CD4-positive, alpha-beta T cell treated with Interleukin-6 at 100 ng/mL for 8 hours (primary cell): ENCODE results near the gene OLA1.

Experiments used
- DNase-seq: peaks from one replicate; pipeline ENCODE4 v3.0.0-alpha.2; 2020; ENCODE audit warnings: mixed read lengths, low spot score

OLA1 gene

DNA sequence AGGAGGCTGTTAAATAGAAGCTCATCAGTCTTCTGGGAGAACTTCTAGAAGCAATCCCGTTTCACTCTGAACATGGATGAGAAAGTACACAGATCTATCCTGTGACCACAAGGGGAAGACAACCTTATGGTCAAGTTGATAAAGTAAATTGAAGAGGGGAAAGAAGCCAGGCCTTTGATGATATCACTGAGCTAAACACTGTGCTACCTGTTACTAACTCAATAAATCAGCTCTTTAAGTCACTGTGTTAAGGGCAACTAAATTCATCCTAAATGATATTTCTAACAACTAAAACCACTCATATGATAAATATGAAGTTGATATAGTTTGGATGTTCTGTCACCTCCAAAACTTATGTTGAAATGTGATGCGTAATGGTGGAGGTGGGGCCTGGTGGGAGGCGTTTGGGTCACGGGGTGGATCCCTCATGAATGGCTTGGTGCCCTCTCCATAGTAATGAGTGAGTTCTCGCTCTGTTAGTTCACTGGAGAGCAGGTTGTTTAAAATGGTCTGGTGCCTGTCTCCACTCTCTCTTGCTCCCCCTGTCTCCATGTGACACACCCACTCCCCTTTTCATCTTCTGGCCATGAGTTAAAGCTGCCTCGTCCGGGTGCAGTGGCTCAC is 23.6 kb downstream of the OLA1 start:
- no peak for DNase-seq

DNA sequence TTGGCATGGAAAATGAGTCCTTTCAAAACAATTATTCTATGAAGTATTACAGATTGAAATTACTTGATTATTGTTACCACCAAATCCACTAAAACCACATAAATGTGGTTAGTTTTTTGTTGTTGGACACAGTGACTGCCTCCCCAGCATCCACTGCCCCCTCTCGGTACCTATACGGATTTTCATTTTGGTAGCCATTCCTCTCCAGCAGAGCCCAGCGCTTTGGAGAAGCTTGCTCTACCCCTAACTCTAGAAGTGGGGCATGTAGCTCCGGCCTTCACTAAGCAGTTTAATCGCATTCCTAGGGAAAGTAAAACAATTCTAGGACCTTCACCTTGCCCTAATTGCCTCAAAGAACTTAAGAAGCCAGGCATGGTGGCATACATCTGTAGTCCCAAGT is 24.2 kb downstream of the OLA1 start:
- DNase-seq, result no peak

DNA sequence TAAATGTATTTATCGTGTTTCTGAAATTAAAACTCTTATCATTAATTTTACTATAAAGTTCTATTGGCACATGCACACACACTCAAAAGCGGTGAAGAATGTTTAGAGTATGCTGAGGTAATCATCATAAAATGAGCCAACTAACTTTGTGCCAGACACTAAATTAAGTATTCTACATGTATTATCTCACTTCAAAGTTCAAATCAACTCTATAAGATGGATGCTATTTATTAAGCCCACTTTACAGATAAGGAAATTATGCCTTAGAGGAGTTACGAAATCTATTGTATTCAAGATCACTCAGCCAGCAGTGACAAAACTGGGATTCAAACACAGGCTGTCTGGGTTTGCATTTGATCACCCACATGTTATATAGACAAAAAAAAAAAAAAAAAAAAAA is 24.9 kb downstream of the OLA1 start:
- DNase-seq, result no peak

DNA sequence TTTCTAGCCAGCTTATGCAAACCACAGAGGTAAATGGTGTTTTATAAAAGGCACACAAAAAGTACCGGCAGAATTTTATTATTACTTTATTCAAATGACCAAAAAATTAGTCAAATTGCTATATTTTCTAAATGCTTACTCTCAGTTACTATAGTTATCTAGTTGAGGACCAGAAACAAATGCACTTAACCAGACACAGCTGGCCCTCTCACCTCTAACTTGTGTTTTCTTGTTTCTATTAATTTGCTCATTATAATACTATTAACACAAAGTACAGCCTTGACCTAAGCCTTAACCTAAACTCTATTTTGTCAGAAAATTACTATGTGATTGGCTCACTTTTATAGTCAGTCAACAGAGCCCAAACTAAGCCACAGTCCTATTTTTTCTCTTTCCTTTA is 26.2 kb downstream of the OLA1 start:
- DNase-seq, result no peak

DNA sequence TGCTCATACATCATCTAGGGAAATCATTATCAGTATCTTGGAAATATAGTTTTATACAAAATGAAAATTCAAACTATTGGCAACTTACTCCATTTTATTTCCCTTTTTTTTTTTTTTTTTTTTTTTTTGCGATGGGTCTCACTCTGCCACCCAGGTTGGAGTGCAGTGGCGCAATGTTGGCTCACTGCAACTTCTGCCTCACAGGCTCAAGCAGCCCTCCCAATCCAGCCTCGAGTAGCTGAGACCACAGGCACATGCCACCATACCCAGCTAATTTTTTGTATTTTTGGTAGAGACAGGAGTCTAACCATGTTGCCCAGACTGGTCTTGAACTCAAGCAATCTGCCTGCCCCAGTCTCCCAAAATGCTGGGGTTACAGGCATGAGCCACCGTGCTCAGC is 29.0 kb downstream of the OLA1 start:
- DNase-seq, result no peak

DNA sequence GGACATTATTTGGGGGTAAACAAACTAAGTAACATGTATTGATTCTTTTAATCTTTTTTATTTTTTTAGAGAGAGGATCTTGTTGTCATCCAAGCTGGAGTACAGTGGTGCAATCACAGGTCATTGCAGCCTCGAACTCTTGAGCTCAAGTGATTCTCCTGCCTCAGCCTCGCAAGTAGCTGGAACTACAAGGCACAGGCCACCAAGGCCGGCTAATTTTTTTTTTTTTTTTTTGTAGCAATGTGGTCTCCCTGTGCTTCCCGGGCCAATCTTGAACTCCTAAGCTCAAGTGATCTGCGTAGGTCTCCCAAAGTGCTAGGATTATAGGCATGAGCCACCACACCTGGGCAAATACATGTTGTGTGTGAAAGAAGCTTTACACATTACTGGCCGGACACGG is 29.6 kb downstream of the OLA1 start:
- no peak for DNase-seq

DNA sequence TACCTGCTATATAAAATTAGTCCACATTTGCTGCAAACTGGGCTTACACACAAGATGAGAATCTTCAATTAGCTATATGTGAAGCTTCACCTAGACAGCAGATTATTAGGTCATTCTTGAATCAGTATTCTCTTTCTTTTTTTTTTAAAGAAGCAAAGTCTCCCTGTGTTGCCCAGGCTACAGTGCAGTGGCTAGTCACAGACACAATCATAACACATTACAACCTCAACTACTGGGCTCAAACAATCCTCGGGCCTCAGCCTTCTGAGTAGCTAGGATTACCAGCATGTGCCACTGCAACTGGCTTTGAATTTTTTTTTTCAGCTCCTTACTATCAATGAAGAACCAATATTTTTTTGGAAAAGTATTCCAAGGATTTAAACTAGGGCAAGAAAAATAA is 30.5 kb downstream of the OLA1 start:
- no peak for DNase-seq

DNA sequence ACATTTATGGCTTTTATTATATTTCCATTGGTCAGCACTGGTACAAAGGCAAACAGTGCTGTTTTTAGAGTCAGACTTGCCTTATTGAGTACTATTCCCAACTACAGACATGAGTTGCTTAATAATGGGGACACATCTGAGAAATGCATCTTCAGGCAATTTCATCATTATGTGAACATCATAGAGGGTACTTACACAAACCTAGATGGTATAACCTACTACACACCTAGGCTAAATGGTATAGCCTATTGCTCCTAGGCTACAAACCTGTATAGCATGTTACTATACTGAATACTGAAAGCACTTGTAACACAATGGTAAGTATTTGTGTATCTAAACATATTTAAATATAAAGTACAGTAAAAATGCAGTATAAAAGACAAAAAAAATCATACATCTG is 36.4 kb downstream of the OLA1 start:
- DNase-seq, result no peak

DNA sequence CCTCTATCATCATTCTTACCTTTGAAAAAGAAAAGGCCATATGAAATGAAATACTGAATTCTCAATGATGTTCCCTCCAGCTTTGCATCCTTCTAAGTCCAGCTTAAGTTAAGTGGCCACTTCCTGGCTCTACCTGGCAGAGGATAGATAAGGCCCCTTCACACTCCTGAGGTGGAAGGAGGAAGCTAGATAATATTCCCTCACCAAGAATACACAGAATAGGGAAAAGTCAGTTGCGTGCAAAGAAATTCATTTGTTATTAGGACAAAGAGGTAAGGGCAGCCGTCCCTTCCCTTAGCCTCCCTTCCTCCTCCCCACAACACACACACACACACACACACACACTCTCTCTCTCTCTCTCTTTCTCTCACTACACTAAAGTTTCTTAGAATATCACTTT is 37.5 kb downstream of the OLA1 start:
- DNase-seq, result no peak

DNA sequence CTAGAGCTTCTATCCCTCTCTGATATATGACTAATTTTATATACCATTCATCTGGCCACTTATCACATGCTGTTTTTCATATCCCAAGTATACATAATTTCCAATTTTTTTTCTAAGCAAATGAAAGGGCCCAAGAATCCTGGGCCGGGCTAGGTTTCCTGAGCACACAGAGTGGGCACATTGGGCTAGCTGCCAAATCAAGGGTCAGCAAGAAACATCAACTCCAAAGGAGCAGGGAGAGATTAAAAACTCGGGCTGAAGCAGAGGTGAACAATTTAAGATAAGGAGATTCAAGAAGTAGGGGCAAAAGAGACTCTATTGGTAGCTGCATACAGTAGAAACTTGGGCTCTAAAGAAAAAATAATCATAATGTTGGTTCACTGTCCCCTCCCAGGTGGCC is 39.0 kb downstream of the OLA1 start:
- DNase-seq, result no peak

DNA sequence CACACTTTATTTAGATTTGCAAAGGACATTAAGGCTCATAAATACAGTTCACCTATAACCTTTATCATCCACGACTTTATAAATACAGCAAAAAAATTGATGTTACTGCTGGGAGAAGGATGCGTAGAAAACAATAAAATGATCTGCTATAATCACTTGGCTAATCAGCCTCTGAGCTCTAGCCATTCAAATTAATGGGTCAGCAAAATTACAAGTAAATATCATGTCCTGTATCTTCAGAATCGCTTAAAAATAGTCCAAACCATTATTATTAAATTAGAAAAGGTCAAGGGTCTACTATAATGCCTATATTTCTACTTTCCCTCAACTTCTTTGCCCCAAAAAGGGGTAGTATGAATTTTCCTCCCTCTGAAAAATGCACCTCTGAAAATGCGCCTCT is 40.3 kb downstream of the OLA1 start:
- DNase-seq, result no peak

DNA sequence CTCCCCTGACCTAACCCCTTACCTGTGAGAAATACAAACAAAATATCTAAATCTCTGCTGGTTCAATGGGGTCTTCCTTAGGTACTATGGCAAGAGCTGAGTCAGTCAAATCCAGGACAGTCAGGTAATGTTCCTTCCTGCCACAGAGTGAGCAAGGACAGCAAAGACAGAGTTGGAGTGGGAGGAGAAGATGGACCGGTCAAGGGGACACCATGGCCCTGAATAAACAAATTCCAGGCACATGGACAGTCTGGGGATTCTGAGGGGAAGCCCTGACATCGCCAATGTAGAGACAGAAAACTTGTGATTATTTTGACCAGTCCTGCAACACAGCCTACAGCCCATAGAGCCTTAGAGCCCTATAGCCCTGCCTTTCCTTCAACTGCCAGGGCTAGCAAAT is 42.8 kb downstream of the OLA1 start:
- no peak for DNase-seq

DNA sequence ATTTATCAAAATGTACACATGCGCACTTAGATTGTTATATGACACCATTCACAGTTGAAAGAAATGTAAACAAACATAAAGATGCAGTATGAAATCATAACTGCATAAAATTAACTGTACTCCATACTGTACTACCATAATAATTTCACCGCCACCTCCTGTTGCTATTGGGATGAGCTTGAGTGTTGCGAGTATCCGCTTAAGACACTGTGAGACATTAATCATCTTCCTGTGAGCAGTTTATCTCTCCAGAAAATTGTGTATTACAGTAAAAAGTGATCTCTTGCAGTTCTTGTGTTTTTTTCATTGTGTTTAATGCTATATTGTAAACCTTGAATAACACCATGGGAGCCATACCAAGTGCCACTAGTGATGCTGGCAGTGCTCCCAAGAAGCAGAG is 46.1 kb downstream of the OLA1 start:
- no peak for DNase-seq

DNA sequence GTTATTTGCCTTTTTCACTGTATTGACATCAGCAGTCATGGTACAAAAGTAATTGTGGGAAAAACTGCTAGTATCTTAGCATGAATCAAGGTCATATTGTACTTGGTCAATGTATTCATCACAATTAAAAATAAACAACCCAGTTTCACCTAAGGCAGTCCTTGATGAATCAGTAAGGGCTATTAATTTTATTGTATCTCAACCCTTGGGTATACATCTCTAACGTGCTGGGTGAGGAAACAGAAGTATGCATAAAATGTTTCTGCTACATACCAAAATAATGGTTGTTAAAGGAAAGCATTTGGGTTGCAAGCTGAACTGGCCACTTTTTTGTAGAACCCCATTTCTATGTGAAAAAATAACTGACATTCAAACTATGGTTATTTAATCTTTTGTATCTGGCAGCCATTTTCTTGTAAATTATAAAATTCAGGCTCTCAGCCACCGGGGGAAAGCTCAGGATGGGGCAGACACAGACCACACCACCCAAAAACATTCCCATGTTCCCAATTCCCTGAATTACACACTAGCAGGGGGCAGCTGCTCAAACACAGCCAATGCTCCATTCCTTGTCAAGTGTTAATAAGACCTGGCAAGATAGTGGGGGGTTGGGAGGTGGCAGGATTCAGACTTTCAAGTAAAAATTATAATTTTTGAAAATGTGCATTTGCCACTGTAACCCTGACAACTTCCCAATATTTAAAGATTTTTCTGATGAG is 49.3 kb downstream of the OLA1 start:
- DNase-seq, result no peak

DNA sequence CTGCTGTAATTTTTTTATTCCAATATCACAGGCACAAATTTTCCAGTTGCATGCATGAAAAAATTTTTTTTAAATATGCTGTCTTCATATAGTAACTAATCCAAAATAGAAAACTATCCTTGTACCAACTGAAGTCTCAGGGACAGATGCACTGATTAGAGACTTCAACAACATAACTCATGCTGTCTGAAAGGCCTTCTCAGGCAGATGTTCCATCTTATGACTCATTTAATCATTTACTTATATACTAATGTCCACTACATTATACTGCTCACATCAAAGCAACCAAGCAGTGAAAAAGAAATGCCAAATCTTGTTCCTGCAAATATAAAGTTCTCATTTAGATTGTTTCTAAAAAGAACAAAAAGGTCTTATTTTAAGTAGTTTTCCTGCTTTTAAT is 53.1 kb downstream of the OLA1 start:
- no peak for DNase-seq

DNA sequence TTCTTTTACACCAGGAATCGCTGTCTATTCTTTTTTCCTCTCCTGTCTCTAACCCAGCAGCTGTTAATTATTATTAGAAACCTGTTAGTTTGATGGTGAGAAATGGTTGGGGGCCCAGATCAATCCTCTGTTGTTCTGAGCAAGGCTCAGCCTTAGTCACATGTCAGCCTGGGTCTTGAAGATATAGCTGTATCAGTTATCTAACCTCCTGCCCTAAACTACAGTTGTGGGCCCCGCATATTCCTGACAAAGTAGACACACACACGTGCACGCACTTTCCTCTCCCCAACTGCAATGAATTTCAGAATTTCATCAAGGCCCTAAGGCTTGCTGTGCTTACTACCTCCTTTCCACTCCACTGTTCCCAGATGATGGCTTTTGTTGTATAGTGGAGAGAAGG is 54.6 kb downstream of the OLA1 start:
- no peak for DNase-seq

DNA sequence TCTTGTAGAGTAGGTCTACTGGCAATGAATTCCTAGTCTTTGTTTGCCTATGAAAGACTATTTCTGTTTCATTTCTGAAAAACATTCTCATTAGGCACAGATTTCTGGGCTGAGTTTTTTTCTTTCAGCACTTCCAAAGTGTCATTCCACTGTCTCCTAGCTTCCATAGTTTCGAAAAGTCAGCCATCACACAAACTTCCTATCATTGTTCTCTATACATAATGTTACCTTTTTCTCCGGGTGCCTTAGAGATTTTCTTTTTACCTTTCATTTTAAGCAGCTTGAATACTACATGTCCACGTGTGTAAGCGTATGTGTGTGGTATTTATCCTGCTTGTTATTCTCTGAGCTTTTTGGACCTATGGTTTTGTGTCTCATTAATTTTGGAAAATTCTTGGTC is 55.7 kb downstream of the OLA1 start:
- DNase-seq, result no peak

DNA sequence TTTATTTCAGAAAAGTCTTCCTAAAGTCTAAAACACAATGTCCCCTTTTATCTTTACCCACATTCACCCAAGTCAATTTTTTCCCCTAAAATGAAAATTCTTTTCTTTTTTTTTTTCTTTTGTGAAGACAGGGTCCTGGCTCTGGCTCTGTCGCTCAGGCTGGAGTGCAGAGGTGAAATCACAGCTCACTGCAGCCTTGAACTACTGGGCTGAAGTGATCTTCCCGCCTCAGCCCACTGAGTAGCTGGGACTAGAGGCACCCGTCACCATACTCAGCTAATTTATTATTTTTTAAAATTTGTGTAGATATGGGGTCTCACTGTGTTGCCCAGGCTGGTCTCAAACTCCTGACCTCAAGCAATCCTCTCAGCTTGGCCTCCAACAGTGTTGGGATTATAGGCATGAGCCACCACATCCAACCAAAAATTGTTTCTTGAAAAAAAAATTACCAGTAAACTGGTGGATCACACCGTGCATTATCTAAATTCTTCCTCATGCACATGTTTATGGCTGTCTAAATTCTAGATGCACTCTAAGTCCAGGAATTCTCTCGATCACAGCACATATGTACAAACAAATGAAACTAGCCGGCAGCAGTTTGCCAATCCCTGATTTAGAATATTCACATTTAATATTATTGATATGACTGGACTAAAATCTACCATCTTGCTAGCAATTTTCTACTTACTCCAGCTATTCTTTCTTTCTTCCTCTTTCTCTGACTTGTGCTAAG is 56.8 kb downstream of the OLA1 start:
- DNase-seq, result no peak

DNA sequence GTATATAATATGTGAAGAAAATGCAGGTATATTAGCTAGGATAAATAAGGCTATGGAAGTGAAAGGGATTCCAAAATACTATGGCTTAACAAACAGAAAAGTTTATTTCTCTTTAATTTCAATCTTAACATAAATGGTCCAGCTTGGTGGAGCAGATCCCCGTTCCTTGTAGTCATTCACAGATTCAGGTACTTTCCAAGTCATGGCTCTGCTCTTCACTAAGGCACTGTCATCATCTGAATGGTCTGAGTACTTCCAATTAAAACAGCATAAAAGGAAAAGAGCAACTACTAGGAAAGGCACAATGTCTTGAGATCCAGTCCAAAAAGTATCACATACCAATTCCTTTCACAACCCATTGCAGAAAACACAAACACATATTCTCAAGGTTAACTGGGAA is 63.4 kb downstream of the OLA1 start:
- DNase-seq, result no peak

DNA sequence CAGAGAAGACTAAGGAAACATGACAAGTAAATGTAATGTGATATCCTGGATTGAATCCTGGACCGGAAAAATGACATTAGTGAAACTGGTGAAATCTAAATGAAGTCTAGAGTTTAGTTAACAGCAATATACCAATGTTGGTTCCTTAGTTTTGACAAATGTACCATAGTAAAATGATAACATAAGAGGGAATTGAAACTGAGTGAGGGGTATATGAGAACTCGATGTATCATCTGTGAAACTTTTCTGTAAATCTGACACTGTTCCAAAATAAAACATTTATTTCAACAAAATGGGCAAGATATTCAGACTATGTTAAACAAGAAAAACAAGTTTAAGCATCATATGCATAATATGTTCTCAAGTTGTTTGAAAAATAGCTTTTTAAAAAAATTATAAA is 63.8 kb downstream of the OLA1 start:
- DNase-seq, result no peak

DNA sequence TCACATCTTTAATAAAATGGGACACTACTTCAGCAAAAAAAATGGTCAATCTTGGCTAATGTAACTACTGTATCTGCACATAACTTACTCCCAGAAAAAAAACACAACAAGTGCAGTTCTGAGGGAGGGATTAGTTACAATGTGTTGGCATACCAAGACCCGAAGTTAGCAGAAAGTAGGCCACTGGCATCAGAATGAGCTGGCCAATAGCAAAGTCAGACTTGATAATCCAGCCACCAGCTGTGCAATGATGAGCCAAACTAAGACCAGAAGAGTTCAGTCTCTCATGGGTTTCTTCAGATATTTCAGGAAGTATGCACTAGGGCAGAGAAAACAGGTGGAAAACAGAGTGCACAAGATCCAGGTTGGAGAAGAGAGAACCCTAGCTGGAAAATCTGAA is 65.3 kb downstream of the OLA1 start:
- no peak for DNase-seq

DNA sequence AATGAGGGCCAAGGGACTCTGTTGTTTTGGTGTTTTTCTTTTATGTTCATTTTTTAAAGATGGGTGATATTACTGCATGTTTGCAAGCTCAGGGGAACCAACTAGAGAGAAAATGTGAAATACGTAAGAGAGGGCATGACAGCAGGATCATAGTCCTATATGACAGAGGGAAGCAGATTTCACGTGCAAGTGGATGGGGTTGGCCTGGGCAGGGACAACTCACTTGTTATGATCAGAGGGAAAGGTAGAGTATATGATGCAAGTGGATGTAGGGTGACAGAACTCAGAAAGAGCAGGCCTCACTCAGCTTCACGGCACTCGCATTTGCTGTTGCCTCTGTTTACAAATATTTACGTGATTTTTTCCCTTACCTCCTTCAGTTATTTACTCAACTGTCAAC is 67.0 kb downstream of the OLA1 start:
- DNase-seq, result no peak

DNA sequence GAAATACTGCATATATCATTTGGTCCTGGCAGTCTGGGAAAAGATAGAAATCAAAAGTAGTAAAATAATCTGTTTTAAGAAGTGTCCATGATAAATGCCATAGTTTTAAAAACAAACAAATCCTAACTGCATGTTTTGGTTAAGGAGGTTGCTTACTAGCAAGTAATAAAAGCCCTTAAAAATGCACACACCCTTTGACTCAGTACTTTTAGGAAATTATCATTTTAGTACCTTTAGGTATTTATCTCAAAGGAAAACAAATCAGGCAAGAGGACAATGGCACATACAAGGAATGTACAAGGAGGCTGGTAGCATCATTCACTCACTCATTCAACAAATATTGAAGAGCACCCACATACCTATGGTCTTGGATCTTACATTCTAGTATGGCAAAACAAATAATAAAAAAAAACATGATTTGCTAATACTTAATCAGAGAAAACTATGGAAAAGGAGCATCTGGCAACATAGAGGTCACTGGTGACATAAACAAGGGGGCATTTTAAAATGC is 67.6 kb downstream of the OLA1 start:
- no peak for DNase-seq
